ENCODE data around the gene HTR1A.

DNA sequence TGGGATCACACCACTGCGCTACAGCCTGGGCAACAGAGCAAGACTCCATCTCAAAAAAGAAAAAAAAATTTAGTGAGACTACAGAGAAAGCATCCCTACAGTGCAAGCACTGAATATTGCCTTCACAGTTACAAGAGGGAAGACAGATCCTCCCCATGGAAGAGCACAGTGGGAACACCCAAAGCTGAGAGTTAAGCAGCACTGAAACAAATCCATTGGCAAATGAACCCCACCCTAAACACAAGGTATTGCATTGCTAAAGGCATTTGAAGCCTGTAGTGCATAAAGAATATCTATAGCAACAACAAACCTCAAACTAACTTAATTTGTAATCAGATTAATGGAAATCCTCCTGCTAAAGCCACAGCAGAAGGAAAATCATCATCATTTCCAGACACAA, 27.1 kb downstream of the HTR1A start:
- TF ChIP-seq CTCF (conservative IDR thresholded peaks at IDR 0.05; ENCODE audit: low read depth, low read length) (no peak), SMC3 (IDR thresholded peaks at IDR 0.05; ENCODE audit: low read depth, low read length) (no peak), POLR2A (IDR thresholded peaks at IDR 0.05; ENCODE audit: low read depth, low read length) (no peak), BHLHE40 (IDR thresholded peaks at IDR 0.05; ENCODE audit: low read depth, low read length) (no peak), RFX5 (IDR thresholded peaks at IDR 0.05; ENCODE audit: low read depth, low read length) (no peak), MAZ (IDR thresholded peaks at IDR 0.05; ENCODE audit: borderline replicate concordance, low read depth, low read length) (no peak), MXI1 (IDR thresholded peaks at IDR 0.05; ENCODE audit: borderline replicate concordance, low read depth, low read length) (no peak), CEBPB (IDR thresholded peaks at IDR 0.05; ENCODE audit: low read depth, low read length) (no peak), CHD1 (IDR thresholded peaks at IDR 0.05; ENCODE audit: low read depth, low read length) (no peak), RCOR1 (IDR thresholded peaks at IDR 0.05; ENCODE audit: insufficient replicate concordance, low read length) (no peak), RAD21 (IDR thresholded peaks at IDR 0.05; ENCODE audit: low read length) (no peak), MAFK (IDR thresholded peaks at IDR 0.05; ENCODE audit: low read depth, low read length) (no peak), FOS (IDR thresholded peaks at IDR 0.05; ENCODE audit: low read depth, low read length) (no peak)

Measured in IMR-90 (cell line).